ENCODE results near the gene MILR1.
A peak's percentile ranks its signal among the peaks of the same experiment; 100 is the strongest.

MILR1 gene

GRCh38 chr17:64496348-64496785 lies 47.5 kb downstream of the MILR1 start:
- no peak for DNase-seq (ENCODE audit: low read depth, low spot score)
- peak overlapping the region; percentile 93 for H3K4me3 ChIP-seq
- peak overlapping the region; percentile 84 for H3K9ac ChIP-seq (ENCODE audit: insufficient read length)
- H3K9me3 ChIP-seq (ENCODE audit: low read depth, low read length): no peaks in the 10 kb centered on the region
- no peak for TF ChIP-seq EZH2 (IDR thresholded peaks at IDR 0.05)
- H3K27ac ChIP-seq: peak overlapping the region; percentile 92; the same call in 1 of the 2 replicates
- peaks cover 58% of the 10 kb centered on the region for H3K36me3 ChIP-seq (ENCODE audit: insufficient read depth, low read length)

- peak within 1 kb of the TSS; percentile 92 for H3K27ac ChIP-seq
- peak within 1 kb of the TSS; percentile 93 for H3K4me3 ChIP-seq
- no peaks in the 10 kb centered on the region for H3K9me3 ChIP-seq (ENCODE audit: low read depth, low read length)
- peak; percentile 52 for DNase-seq (ENCODE audit: low read depth, low spot score)
- peaks cover 58% of the 10 kb centered on the region for H3K36me3 ChIP-seq (ENCODE audit: insufficient read depth, low read length)
- H3K9ac ChIP-seq (ENCODE audit: insufficient read length): peak within 1 kb of the TSS; percentile 84
- TF ChIP-seq EZH2 (IDR thresholded peaks at IDR 0.05) (no peak), POLR2AphosphoS5 (IDR thresholded peaks at IDR 0.05; ENCODE audit: borderline replicate concordance, low read depth, low read length) (peak; percentile 95)
These were observed 48.1 kb downstream of the MILR1 start, which contains the start of gene POLG2 for GRCh38 chr17:64496786-64497564. TSS of gene POLG2 (minus strand) at chr17:64497054. CDS start at chr17:64496968, 86 bp downstream.

GRCh38 chr17:64497565-64498035 lies 48.7 kb downstream of the MILR1 start:
- no peak for TF ChIP-seq POLR2AphosphoS5 (IDR thresholded peaks at IDR 0.05; ENCODE audit: borderline replicate concordance, low read depth, low read length)
- no peak for TF ChIP-seq EZH2 (IDR thresholded peaks at IDR 0.05)
- no peak for DNase-seq (ENCODE audit: low read depth, low spot score)
- H3K36me3 ChIP-seq (ENCODE audit: insufficient read depth, low read length): peaks cover 58% of the 10 kb centered on the region
- H3K27ac ChIP-seq: peak overlapping the region; percentile 92
- H3K9me3 ChIP-seq (ENCODE audit: low read depth, low read length): no peaks in the 10 kb centered on the region
- H3K4me3 ChIP-seq: peak overlapping the region; percentile 93
- peak overlapping the region; percentile 79 for H3K9ac ChIP-seq (ENCODE audit: insufficient read length)

- no peak overlapping the region for H3K9ac ChIP-seq (ENCODE audit: insufficient read length)
- peak overlapping the region; percentile 92 for H3K27ac ChIP-seq
- no peaks in the 10 kb centered on the region for H3K9me3 ChIP-seq (ENCODE audit: low read depth, low read length)
These were observed 49.6 kb downstream of the MILR1 start for GRCh38 chr17:64498308-64499203.

GRCh38 chr17:64499805-64500486 lies 51.0 kb downstream of the MILR1 start:
- TF ChIP-seq EZH2 (IDR thresholded peaks at IDR 0.05) (no peak), POLR2AphosphoS5 (IDR thresholded peaks at IDR 0.05; ENCODE audit: borderline replicate concordance, low read depth, low read length) (no peak), FOXP2 (optimal IDR thresholded peaks at IDR 0.05; ENCODE audit: control extremely low read depth, extremely low read length, insufficient read depth) (no peak)
- no peak for DNase-seq (ENCODE audit: low read depth, low spot score)
- Histone ChIP-seq H3K9ac (ENCODE audit: insufficient read length) (no peak overlapping the region), H3K4me3 (no peak overlapping the region), H3K36me3 (ENCODE audit: insufficient read depth, low read length) (peaks cover 74% of the 10 kb centered on the region), H3K9me3 (ENCODE audit: low read depth, low read length) (no peaks in the 10 kb centered on the region), H3K27ac (peak overlapping the region; percentile 37)

More at GRCh38 chr17:64498308-64499203, 49.6 kb downstream of the MILR1 start:
- Histone ChIP-seq H3K36me3 (ENCODE audit: insufficient read depth, low read length) (peaks cover 60% of the 10 kb centered on the region), H3K4me3 (no peak overlapping the region)
- DNase-seq (ENCODE audit: low read depth, low spot score): no peak
- TF ChIP-seq POLR2AphosphoS5 (IDR thresholded peaks at IDR 0.05; ENCODE audit: borderline replicate concordance, low read depth, low read length) (no peak; the same call in 1 of the 2 replicates), EZH2 (IDR thresholded peaks at IDR 0.05) (no peak), FOXP2 (optimal IDR thresholded peaks at IDR 0.05; ENCODE audit: control extremely low read depth, extremely low read length, insufficient read depth) (no peak)

GRCh38 chr17:64500487-64500859 lies 51.6 kb downstream of the MILR1 start:
- DNase-seq (ENCODE audit: low read depth, low spot score): no peak
- Histone ChIP-seq H3K9me3 (ENCODE audit: low read depth, low read length) (no peaks in the 10 kb centered on the region), H3K36me3 (ENCODE audit: insufficient read depth, low read length) (peaks cover 79% of the 10 kb centered on the region), H3K27ac (no peak overlapping the region; the same call in 1 of the 2 replicates), H3K4me3 (no peak overlapping the region), H3K9ac (ENCODE audit: insufficient read length) (no peak overlapping the region)
- TF ChIP-seq FOXP2 (optimal IDR thresholded peaks at IDR 0.05; ENCODE audit: control extremely low read depth, extremely low read length, insufficient read depth) (no peak), EZH2 (IDR thresholded peaks at IDR 0.05) (no peak), POLR2AphosphoS5 (IDR thresholded peaks at IDR 0.05; ENCODE audit: borderline replicate concordance, low read depth, low read length) (no peak)

- no peak for DNase-seq (ENCODE audit: low read depth, low spot score)
- Histone ChIP-seq H3K9ac (ENCODE audit: insufficient read length) (no peak overlapping the region), H3K36me3 (ENCODE audit: insufficient read depth, low read length) (peaks cover 81% of the 10 kb centered on the region), H3K27ac (peak overlapping the region; percentile 56), H3K4me3 (no peak overlapping the region), H3K9me3 (ENCODE audit: low read depth, low read length) (no peaks in the 10 kb centered on the region)
- no peak for TF ChIP-seq FOXP2 (optimal IDR thresholded peaks at IDR 0.05; ENCODE audit: control extremely low read depth, extremely low read length, insufficient read depth)
- no peak for TF ChIP-seq POLR2AphosphoS5 (IDR thresholded peaks at IDR 0.05; ENCODE audit: borderline replicate concordance, low read depth, low read length)
- no peak for TF ChIP-seq EZH2 (IDR thresholded peaks at IDR 0.05)
These were observed 52.2 kb downstream of the MILR1 start for GRCh38 chr17:64500862-64501765.

Measured in SK-N-MC (cell line).